GM18858 (cell line): ENCODE results near the gene LCP1.
"Not testable (repeated sequence)": the region's sequence is repeated elsewhere in the genome, so short reads cannot be mapped to it uniquely, and the experiment has no call there.

Experiments
- ATAC-seq: cut with Tn5 transposase; IDR thresholded peaks from one replicate; pipeline ENCODE4 v1.9.1; 2021; ENCODE audit not compliant: unreplicated experiment

The LCP1 gene

DNA sequence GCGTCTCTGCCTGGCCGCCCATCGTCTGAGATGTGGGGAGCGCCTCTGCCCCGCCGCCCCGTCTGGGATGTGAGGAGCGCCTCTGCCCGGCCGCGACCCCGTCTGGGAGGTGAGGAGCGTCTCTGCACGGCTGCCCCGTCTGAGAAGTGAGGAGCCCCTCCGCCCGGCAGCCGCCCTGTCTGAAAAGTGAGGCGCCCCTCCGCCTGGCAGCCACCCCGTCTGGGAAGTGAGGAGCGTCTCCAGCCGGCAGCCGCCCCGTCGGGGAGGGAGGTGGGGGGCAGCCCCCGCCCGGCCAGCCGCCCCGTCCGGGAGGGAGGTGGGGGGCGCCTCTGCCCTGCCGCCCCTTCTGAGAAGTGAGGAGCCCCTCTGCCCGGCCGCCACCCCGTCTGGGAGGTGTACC, 19.2 kb downstream of the LCP1 start:
- not testable (repeated sequence) for ATAC-seq

DNA sequence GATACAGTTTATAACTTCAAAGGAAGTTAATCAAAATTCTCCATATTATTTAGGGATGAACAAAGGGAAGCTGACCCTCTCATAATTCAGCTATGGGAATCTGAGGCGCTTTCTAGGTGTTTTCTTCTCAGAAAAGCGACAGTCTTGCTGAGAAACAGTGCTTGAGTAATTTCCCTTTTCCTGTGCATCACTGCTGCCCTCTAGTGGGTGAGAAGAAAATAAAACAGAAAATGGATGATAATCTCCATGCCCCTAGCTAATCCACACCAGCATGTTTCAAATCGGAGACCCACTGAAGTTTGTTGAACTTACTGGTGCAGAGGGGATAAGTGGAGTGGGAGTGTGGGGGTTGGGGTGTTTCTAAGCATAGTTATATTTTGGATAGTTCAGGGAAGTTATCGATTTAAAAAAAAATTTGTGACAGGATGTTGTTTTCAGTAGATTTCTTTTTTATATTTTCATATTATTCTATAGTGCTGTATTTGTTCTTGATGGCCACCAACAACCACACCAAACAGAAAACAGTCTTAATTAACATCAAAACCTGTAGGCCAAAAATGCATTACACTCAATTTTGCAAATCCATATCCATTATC, 21.4 kb downstream of the LCP1 start:
- no peak for ATAC-seq

DNA sequence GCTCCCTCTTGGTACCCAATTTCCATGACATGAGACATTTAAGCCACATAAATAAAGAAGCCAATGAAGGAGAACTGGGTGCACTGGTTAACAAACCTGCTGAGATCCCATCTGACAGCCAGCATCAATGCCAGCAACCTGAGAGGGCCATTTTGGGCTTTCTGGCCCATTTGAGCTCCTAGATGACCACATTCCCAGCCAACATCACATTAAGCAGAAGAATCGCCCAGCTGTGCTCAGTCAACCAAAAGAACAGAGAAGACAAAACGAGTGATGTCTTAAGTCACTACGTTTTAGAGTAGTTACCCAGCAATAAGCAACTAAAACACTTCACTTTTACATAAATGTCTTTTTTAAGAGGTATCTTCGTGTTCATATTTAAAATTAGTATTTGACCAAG, 21.9 kb downstream of the LCP1 start:
- ATAC-seq: no peak

DNA sequence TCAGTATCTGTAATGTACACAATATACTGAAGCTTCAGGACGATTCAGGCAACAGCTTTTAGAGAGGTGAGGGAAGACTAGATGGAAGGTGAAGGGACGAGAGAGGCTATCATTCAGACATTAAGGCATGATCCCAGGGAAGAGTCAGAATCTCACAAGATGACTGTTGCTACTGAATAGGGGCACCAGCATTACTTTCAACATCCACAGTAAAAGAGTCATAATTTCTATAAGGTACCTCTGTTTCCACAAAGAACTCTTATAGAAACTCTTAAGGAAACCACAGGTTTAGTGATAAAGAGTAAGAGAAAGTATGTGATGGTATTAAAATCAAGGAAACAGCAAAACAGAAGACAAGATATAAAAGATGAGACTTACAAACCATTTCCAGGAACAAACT, 23.0 kb downstream of the LCP1 start:
- no peak for ATAC-seq

DNA sequence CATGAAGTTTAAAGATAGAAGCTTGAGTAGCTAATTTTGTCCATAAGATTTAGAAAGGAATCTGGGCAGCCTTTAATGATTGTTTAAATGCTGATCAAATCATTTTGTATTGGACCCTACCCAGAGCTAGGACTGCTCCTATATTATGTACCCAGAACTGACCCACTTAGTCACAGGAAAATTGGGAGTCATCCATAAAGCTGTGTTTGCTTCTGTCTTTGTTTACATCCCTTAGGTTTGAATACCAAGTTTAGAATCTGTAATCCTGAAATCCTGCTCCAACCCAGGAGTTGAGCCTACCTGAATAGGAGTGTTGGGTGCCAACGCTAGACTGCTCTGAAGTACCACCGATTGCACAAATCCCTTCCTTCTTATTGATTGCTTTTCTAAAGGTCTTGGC, 23.8 kb downstream of the LCP1 start:
- no peak for ATAC-seq

DNA sequence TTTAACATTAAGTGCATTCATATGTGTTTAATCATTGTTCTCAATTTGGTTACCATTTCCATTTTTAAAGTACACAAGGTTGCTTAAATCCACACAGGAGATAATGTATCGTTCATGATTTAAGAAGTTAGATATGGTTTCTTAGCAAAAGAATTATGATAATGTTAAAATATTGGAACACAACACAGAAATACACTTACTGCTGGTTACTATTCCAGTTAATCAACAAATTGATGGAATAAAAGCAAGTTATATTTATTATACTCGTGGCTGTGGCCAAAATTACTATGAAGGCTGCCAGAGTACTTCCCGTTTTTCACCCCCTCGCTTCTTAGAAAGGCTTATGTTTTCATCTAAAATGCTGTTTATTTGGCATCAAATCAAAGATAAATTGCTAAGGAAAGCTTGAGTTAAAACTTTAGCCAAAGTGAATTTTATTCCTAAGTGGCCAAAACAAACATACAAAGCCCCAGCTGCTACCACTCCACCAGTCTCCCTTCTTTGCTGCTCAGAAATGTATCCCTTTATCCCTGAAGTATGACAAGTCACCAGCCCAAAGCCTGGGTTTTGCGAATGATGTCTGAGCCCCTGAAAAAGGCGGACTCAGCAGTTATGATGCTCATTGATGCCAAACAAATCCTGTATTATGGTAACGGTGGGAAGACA, 27.7 kb downstream of the LCP1 start:
- ATAC-seq: no peak

DNA sequence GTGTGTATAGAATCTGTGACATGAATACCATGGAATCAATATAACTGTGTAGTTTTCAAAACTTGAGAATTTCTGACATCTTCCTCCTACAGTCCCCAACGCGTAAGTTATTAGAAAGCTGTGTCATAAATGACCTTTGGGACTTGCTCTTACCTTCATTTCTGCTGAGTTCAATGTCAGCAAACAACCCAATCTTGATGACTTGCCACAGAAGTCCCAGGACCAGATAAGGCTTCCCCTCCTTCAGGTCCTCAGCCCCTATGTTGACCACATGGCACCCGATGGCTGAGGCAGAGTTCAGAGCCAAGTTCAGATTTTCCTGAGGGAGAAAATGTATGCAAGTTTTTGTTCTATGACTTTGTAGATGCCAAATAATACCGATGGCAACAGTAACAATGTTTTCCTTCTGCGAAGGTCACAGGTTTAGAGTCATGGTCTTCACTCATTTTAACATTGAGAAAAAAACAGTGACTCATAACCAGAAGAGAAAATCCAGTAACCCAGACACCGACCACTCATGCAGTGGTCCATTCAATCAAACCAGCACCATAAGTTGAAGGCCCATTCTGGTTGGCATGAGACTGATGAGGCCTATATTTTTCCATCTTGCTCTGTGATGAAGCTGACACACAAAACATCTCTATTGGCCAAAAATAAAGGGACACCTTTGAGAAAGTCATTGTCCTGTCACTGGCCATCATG, 29.2 kb downstream of the LCP1 start:
- ATAC-seq: no peak

DNA sequence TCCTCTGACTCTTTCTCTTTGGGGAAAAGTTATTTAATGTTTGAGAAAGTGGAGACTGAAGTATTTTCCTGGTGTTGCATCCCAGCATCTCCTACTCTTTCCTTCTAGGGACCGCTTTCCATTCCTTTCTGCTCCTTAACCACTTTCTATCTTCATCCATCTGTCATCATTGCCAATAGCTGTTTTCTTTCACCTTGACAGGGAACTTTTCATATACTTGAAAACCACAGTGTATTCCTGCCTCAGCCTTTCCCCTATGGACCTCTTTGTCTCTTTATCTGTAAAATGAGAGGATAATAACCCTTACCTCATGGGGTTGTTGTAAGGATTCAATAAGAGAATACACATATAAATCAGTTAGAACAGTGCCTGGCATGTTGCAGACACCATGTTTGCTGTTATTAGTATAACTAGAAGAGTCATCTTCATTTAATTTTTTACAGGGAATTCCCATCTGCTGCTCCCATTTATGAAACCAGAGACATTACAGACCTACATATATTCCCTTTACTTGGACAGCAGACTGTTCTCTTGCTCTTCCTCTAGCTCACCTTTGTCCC, 31.8 kb downstream of the LCP1 start:
- ATAC-seq: no peak

DNA sequence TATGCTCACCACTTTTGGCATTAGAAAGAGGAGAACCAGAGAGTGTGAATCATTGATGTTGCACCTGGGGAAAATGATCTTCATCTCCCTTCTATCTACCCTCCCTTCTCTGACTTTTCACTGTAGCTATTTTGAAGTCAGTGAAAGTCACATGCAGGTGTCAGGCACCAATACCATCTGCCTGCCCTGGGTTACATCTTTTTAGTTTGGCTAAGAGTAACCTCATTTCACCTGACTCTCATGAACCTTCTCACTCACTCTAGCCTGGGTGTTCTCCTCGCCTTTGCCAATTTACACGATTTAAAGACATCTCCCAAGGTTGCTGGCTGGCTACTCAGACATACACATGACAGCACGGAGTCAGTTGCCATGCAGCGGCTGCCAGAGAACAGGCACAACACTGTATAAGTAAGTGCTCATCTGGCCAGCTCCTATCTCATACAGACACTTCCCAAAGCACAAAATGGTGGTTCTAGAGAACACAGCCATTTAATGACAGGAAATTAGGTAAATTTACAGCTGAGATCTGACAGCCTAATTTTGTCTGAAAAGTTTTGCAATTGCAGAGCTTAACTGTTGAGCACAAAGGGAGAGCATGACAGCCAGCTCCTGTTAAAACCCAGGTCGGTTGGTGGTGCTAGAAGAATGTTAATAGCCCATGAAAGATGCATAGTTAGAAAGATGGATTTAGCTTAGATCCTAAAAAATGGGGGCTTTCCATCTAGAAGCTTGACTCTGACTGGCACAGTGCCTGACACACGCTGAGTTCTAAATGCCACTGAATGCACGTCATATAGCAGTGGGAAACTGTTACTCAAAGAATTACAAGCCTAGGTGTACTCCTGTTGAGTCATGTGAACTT, 32.5 kb downstream of the LCP1 start:
- no peak for ATAC-seq

DNA sequence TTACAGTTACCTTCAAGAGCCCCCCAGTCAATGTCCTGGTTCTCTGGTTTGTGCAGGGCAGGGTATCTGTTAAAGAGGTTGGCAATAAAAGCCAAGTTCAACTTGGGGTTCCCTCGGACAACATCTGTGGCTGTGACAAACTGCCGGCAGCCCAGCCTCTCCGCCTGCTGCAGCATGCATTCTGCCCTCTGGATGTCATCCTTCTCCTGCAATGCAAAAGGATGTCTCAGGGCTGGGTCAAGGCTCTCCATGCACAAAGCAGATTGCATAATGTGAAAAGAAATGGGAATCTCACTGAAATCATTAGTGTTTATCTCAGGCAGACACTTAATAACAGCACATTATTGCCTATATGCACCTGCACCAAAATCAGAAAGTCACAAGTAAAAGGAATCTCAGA, 35.1 kb downstream of the LCP1 start:
- no peak for ATAC-seq

DNA sequence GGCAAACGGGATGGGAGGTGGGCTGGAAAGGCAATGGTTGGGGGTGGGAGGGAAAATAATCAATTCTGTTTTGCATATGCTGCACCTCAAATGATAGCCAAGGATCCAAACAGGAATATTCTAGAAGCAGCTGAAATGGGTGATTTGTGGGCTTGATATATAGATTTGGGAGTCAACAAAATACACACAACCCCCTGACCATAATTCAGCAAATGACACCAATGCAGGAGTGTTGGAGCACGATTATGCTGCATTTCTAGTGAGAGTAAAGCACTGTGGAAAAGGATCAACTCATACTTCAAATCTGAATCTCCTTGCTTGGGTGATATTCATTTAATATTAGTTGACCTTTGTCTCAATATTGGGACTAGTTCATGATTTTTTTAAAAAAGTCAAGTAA, 36.0 kb downstream of the LCP1 start:
- ATAC-seq: no peak

DNA sequence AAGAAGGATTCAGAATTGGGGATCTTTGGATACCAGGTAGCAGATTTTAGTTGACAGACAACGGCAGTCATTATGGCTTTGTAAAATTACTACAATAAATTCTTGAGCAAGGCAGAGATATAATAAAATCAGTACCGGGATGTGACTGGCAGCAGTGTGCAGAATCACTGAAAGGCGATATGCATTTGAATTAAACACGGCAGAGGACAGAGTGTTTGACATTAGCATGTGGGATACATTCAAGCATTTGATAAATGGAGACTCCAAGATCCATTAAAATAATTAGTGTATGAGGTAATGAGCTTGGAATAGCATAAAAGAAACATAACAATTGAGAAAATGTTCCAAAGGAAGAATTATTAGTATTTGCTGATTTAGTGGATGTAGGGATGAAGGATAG, 36.8 kb downstream of the LCP1 start:
- no peak for ATAC-seq

DNA sequence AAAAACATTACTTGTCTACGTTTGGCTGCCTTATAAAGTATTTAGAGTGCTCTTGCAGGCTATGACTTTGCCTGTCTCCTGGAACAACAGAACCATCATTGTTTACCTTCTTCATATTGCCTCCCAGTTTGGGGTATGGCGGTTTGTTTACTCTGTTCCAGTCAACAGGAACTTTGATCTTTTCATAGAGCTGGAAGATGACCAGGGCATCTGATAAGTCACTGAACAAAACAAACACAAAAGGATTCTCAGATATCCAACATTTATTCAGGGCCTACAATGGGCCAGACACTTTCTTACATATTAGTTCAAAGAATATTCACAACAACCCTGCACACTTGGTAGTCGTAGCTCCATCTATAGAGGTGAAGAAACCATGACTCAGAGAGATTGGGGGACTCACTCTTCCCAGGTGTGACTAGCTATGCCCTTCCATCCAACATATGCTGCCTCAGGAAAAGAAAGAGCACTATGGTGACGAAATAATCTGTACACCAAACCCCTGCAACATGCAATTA, 38.7 kb downstream of the LCP1 start:
- ATAC-seq: no peak

DNA sequence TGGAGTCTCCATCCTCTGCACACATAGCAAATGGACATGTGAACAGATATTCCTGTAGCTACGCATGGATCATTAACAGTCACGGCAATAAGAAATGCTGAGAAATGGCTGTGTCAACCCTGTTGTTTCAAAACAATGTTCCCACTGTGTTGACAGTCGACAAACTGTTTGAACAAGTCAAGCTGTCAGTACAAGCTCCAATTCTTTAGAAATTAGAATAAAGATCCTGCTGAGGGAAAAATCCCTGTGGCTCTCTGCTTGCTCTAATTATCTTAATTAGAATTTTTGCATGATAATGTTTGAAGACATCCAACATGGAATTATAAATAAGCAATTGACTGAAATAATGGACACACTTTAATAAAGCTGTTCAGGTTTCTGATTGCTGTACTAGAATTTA, 39.2 kb downstream of the LCP1 start:
- no peak for ATAC-seq

DNA sequence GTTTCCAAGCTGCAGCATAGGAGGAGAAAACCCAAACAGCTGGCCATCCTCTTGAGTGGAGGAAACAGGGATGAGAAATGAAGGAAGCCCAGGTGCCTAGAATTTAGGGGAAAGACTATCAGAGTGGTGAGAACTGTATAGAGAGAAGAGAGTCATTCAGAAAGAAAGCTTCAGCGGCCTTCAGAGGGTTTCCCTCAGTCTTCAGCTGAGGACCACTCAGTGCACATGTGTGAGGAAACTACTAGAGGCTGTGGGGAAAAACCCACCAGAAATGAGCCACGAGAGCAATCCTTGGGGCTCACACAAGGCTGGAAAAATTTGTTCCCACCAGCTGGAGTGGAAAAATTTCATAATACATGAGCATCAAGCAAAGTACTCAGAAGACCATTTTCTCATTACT, 41.9 kb downstream of the LCP1 start:
- no peak for ATAC-seq

DNA sequence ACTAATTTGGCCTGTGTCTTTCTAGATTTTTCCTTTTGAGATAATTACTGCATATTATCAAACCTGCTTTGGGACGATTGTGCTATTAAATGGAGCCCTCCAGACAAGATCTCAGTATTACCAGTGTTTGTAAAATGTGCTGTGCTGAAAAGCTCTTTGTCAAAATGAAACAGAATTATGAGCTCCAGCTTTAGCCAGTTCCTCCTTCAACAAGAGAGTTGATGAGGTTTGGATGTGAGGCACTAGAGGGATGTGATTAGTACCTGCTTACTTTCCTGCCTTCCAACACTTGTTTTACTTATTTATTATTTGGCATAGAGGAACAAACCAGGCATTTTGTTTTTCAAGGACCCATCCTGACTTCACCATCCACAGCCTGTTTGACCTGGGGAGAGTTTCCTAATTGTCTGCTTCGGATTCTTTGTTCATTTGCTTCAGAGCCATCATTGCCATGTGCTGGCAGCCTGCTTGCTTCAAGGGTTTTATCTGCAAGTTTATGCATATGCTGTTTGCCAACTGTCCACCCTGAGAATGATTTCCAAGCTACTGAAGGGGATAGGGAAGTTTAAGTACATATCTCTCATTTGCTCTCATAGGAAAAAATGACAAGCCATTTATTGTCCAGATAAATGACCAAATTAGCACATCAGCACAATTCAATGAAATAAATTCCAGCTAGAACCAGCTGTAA, 44.2 kb downstream of the LCP1 start:
- no peak for ATAC-seq

DNA sequence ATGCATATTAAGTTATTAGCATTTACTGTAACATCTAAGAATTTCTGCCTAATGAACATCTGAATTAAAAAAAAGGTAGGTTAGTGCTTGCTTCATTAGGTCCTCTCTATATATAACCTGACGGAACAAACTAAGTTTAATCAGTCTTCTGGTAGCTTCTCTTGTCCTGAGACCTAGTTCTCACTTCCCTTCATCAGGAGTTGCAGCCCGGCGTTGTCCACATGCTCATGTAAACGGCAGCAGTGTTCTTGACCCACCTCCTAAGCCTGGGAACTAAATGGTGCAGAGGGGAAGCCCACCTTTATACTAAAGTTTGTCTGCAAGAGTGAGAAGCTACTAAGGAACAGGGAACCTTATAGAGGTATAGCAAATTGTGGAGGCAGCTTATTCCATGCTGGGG, 45.3 kb downstream of the LCP1 start:
- ATAC-seq: no peak

DNA sequence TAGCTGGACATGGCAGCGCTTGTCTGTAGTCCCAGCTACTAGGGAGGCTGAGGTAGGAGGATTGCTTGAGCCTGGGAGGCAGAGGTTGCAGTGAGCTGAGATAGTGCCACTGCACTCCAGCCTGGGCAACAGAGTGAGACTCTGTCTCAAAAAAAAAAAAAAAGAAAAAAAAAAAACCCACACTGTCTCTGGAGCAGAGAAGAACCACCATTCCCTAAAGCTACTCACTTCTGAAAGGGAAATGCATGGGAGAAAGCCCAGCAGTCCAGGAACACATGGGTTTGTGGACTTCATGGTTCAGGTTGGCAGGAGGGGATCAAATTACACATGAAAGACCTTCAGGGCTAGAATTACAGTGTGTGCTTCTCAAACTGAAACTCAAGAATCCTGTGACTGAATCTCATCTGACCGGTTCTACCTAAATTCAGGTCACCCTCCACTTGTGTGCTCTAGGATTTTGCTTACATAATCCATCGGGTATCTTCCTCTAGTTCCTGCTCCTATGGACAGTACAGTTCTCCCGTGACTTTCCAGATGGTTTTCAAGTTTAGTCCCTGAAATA, 46.9 kb downstream of the LCP1 start:
- ATAC-seq: no peak

DNA sequence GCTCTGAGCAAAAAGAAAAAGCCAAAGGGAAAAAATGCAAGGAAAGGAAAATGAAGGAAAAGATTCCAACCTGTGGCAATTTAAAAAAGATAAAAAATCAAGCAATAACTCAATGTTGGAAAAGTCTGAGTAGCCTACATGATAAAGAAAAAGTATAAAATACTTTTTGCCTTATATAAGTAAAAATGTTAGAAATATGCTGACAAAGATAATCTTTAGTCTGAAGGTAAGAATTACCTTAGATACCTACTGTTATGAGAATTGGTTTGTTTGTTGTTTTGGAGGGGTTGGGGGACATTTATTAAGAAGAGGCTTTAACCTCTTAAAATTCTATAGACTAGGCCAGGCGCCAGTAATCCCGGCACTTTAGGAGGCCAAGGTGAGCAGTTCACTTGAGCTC, 47.5 kb downstream of the LCP1 start:
- ATAC-seq: no peak

DNA sequence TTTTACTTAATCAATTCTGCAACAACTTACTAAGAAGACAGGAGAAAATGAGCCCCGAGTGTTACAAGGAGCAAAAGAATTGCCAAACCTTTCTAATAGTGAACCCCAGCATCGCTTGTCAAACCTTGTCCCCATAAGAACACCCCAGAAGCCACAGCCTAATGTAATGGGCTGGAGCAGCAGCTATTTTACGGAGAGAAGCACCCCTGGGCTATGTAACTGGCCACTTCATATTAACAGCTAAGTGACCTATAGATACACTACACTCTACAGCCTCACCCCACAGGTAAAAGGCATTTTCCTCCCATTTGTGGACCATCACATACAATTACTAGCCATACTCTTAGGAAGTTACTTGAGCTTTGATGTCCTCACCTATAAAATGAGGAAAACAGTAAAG, 49.9 kb downstream of the LCP1 start:
- no peak for ATAC-seq
